ENCODE measurements around the gene CISTR. TPM values are rescaled to one million over a fixed set of nuclear protein-coding genes. Genes with fewer than 3 reads are reported as not detected.
A peak's percentile ranks its signal among the peaks of the same experiment; 100 is the strongest.

Gene CISTR
- total RNA-seq, 1 donor from 2014 or later = not detected

DNA sequence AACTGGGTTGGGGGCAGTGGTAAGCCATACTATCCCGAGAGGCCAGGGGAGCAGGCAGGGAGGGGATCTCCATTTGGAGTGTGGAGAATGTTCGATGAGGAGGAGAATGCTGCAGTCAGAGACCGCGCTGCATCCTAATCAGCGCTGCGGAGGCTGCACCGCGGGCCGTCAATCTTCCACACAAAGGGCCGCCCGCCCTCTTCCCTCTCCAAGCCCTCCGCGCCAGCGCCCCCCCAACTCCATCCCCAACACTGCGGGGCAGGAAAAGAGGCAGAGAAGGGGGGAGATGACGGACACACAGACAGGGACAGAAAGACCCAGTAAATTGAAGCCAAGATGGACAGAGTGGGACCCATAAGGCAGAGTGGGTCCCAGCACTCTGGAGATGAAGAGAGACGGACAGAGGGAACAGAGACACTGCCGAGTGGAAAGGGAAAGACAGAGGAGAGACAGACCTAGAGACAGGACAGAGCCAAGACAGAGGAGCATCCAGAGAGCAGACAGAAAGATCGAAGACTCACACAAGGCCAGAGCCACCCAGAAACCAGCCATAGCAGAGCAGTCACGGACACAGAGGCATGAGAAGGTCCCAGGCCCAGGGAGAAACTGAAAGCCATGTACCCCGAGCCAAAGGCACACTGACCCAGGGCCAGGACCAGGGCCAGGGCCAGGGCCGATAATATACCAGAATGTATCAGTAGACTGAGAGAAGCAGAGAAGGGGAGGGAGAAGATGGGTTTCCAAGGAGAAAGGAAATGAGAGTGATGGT, 3.5 kb downstream of the CISTR start:
- H3K9me3 Mint-ChIP-seq = no peaks in the 10 kb centered on the region
- no peak overlapping the region for H3K27ac Mint-ChIP-seq
- peaks cover 11% of the 10 kb centered on the region for H3K4me1 Mint-ChIP-seq (ENCODE audit: low read depth)
- peaks cover 27% of the 10 kb centered on the region for H3K27me3 Mint-ChIP-seq (ENCODE audit: insufficient read depth)
- intact Hi-C loops (cut with micrococcal nuclease) = no loop called here
- H3K4me3 Mint-ChIP-seq = no peak overlapping the region
- no peak for DNase-seq (ENCODE audit: low spot score)
- no peaks in the 10 kb centered on the region for H3K36me3 Mint-ChIP-seq (ENCODE audit: low read depth)

DNA sequence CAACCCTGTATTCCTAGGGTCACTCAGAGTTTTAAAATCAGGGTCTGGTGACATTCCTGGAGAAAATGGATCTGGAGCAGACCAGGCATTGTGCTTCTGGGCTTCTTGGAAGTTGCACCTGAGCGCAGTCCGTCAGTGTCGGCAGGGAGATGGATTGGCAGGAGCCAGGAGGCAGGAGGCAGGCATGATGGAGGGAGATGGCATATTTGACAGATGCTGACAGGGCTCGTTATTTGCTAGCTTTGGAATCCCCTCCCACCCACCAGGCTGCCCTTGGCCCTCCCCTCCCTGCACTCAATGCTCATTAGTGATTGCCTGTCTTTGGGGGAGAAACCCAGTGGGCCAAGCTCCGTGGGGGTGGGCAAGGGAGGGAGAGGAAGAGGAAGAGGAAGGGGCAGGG, 4.7 kb downstream of the CISTR start:
- intact Hi-C loops (cut with micrococcal nuclease) = no loop called here
- H3K4me1 Mint-ChIP-seq (ENCODE audit: low read depth) = peaks cover 12% of the 10 kb centered on the region

DNA sequence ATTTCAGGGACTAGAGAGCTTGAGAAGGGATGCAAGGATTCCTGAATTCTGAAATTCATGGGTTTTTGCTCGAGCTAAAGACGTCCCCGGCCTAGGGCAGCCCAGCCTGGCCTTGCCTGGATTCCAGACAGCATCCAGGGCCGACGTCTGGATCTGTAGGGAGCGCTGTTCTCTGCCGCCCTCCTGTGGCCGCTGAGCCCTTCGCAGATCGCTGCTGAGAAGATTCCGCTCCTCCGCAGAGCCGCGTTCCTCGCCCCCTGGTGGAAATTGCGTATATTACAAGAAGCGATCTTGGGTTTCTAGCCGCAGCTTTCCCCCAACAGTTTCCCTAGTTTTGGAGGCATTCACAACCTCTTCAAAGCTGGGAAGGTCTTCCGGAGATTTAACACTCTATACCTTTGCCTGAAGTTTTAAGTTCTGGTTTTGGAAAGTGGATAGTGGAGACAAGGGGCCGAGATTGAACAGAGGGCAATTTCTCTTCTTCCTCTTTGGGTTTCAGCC, 5.1 kb downstream of the CISTR start:
- intact Hi-C loops (cut with micrococcal nuclease) = loop anchor here (1.0 kb wide), 5 partner anchors 11 to 203 kb away; partner anchors contain the start of genes ATP5MC2 and CALCOCO1
- peaks cover 40% of the 10 kb centered on the region for H3K27me3 Mint-ChIP-seq (ENCODE audit: insufficient read depth)
- H3K36me3 Mint-ChIP-seq (ENCODE audit: low read depth) = no peaks in the 10 kb centered on the region
- H3K9me3 Mint-ChIP-seq = no peaks in the 10 kb centered on the region
- H3K4me3 Mint-ChIP-seq = no peak overlapping the region
- H3K4me1 Mint-ChIP-seq (ENCODE audit: low read depth) = peaks cover 12% of the 10 kb centered on the region
- peak; percentile 78 for DNase-seq (ENCODE audit: low spot score)
- no peak overlapping the region for H3K27ac Mint-ChIP-seq

More for the DNA sequence above, 4.7 kb downstream of the CISTR start:
- Mint-ChIP-seq H3K4me3 (no peak overlapping the region), H3K27me3 (ENCODE audit: insufficient read depth) (peaks cover 35% of the 10 kb centered on the region), H3K27ac (no peak overlapping the region), H3K36me3 (ENCODE audit: low read depth) (no peaks in the 10 kb centered on the region), H3K9me3 (no peaks in the 10 kb centered on the region)
- DNase-seq (ENCODE audit: low spot score) = no peak

DNA sequence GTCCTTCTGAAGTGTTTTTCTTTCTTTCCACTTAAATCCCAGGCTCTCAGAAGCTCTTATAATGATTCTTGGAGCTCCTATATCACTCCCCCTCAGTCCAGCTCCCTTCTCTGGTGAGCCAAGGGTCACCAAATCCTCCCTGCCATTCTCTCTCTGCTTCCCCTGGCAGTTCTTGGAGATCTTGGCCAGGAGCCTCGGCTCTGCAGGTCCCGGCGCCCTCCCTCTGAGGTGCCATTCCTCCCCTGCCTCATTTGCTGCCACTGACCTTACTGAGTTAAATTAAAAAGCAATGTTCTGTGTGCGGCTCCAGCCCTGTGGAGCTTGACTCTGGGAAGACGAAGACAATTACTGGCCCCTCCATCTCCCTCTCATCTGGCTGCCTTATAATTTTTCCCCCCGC, 7.0 kb downstream of the CISTR start:
- H3K27ac Mint-ChIP-seq = no peak overlapping the region
- no peaks in the 10 kb centered on the region for H3K36me3 Mint-ChIP-seq (ENCODE audit: low read depth)
- H3K27me3 Mint-ChIP-seq (ENCODE audit: insufficient read depth) = peaks cover 40% of the 10 kb centered on the region
- no peak for DNase-seq (ENCODE audit: low spot score)
- intact Hi-C loops (cut with micrococcal nuclease) = no loop called here
- H3K4me3 Mint-ChIP-seq = no peak overlapping the region
- peaks cover 12% of the 10 kb centered on the region for H3K4me1 Mint-ChIP-seq (ENCODE audit: low read depth)
- H3K9me3 Mint-ChIP-seq = no peaks in the 10 kb centered on the region

DNA sequence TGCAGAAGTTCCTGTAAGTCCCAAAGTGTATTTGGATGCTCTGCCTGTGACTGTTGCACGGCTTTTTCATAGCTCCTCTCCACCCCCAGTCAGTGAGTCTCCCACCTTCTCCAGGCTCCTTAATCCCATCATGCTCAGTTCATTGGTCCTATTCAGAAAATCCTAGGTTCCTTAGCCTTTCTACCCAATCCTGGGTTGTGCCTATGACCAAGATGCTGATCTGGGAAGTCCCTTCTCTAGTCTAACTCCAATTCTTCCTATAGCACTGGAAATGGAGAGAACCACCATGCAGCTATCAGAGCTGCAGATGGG, 7.7 kb downstream of the CISTR start:
- intact Hi-C loops (cut with micrococcal nuclease) = no loop called here
- peaks cover 47% of the 10 kb centered on the region for H3K27me3 Mint-ChIP-seq (ENCODE audit: insufficient read depth)
- DNase-seq (ENCODE audit: low spot score) = no peak
- no peaks in the 10 kb centered on the region for H3K9me3 Mint-ChIP-seq
- no peaks in the 10 kb centered on the region for H3K36me3 Mint-ChIP-seq (ENCODE audit: low read depth)
- no peak overlapping the region for H3K4me3 Mint-ChIP-seq
- peaks cover 18% of the 10 kb centered on the region for H3K4me1 Mint-ChIP-seq (ENCODE audit: low read depth)
- no peak overlapping the region for H3K27ac Mint-ChIP-seq

DNA sequence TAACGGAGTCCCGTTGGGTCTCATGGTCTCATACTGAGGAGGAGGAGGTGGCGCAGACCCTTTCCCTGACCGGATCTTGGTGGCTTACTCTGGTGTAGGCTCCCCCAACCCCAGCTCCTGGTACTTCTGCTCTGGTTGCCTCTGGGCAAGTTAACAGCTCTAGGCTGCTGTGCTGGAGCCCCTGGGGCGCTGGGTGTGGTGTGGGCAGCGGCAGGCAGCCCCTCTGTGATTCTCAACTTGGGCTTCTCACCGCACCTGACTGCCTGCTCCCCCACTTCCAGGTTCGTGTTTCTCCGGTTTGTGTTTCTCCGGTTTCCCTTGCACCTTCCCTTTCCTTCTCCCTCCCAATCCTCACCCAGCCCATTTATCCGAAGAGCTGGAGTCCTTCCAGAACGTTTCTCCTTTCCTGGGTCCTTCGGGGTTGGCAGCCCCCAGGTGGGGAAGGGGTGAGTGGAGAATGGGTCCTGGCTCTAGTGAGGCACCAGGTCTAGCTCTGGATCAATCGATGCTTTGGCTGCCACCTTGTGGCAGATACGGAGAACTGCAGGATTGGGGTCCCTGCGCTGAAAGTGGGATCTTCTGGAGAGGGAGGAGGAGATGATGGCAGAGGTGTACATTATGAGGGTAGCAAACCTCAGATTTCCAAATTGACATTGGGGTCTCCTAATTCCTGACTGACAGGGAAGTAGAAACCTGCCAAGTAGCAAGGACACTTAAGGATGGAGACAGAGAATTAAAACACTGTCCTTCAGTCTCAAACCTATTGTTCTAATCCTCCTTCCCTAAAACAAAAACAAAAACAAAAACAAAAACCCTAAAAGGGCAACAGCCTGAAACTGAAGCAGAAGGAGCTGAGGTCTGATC, 8.3 kb downstream of the CISTR start:
- DNase-seq (ENCODE audit: low spot score) = peak; percentile 50
- H3K27me3 Mint-ChIP-seq (ENCODE audit: insufficient read depth) = peaks cover 52% of the 10 kb centered on the region
- no peak overlapping the region for H3K27ac Mint-ChIP-seq
- intact Hi-C loops (cut with micrococcal nuclease) = no loop called here
- peaks cover 24% of the 10 kb centered on the region for H3K4me1 Mint-ChIP-seq (ENCODE audit: low read depth)
- peak overlapping the region; percentile 34 for H3K4me3 Mint-ChIP-seq
- H3K9me3 Mint-ChIP-seq = no peaks in the 10 kb centered on the region
- H3K36me3 Mint-ChIP-seq (ENCODE audit: low read depth) = peaks cover 2% of the 10 kb centered on the region

DNA sequence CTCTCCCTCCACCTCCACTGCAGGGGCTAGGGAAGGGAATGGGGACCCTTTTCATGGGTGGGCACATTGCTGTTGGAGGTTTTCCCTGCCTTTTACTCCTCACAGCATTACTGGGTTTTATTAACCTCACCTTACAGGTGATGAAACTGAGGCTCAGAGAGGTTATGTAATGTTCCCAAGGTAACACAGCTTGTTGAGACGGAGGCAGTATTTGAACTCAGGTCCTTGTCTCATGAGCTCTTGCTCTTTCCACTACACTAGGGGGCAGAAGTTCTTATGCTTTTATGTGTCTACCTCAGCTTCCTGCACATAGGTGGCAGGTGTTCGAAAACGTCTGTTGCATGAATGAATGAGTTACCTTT, 11.7 kb downstream of the CISTR start:
- intact Hi-C loops (cut with micrococcal nuclease) = no loop called here
- H3K27me3 Mint-ChIP-seq (ENCODE audit: insufficient read depth) = peaks cover 63% of the 10 kb centered on the region

DNA sequence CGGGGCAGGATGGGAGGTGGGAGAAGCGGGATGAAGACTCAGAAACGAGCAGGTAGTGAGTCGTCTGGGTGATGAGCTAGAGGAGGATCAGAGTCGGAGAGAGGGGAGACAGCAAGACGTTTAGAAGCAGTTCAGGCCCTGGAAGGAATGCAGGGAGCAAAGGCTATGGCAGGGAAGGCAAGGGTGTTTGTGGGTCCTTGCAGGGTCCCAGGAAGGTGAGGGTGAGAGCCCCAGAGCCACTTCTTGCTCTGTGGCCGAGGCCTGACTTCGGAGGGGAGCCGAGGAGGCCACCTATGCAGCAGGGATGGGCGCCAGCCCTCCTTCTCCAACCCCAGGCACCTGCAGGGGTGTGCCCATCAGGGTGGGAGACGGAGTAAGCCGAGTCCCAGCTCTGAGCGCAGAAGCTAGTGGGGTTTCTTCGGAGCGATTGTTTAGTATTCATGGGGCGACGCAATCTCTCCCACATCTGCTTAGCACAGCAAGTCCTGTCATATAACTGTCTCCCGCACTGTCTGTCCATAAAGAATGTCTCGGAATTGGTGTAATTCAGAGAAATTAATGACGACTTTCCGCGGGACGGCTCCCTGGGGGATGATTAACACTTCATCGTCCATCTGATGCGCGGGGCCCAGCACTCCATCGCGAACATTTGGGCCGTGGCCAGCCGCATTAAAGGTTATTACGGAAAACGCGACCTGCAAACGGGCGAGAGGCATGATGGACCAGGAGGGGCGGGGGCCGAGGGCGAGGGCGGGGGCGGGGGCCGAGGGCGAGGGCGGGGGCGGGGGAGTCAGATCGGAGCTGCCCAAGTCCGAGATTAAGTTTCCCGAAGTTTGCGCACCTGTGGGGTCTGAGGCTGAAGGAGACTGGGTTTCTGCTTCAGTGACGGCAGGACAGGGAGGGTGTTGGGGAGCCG, 12.3 kb downstream of the CISTR start:
- intact Hi-C loops (cut with micrococcal nuclease) = no loop called here
- no peak overlapping the region for H3K27ac Mint-ChIP-seq
- H3K4me3 Mint-ChIP-seq = no peak overlapping the region
- H3K27me3 Mint-ChIP-seq (ENCODE audit: insufficient read depth) = peaks cover 57% of the 10 kb centered on the region
- peaks cover 2% of the 10 kb centered on the region for H3K36me3 Mint-ChIP-seq (ENCODE audit: low read depth)
- no peaks in the 10 kb centered on the region for H3K9me3 Mint-ChIP-seq
- no peak for DNase-seq (ENCODE audit: low spot score)
- peaks cover 17% of the 10 kb centered on the region for H3K4me1 Mint-ChIP-seq (ENCODE audit: low read depth)

More for the DNA sequence above, 11.7 kb downstream of the CISTR start:
- Mint-ChIP-seq H3K27ac (no peak overlapping the region), H3K36me3 (ENCODE audit: low read depth) (peaks cover 2% of the 10 kb centered on the region), H3K4me3 (no peak overlapping the region), H3K4me1 (ENCODE audit: low read depth) (peaks cover 17% of the 10 kb centered on the region), H3K9me3 (no peaks in the 10 kb centered on the region)
- DNase-seq (ENCODE audit: low spot score) = no peak

DNA sequence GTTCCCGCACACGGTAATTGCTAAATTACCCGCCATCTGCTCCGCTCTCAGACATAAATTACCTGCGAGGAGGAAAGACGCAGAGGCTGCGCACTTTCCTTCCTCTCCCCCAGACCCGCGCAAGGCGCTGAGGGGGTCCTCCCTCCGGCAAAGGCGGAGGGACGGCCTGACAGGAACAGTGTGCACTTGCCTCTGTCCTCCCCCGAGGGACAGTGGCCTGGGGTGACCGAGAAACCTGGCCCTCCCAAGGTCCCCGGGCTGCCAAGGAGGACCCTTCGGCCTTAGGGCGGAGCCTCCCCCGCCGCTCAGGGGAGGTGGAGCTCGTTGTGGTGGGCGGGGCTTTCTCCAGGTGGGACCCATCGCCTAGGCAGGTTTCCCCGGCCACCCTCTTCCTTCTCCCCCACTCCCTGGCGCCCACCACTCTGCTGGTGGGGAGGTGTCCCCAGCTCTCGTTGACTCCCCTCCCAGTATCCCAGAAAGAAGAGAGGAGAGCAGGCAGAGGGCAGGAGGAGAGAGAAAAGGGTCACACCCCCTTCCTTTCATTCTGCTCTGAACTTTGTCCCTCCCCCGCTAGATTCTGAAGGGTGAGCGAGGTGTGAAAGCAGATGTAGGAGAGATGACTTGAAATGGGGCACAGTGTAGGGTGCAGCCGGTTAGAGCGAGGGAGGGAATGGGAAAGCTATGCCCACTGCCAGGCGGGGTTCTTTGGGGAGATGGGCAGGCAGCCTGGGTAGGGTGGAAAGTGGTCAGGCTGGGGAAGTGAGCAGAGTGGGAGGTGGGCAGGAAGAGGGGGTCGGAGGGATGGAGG, 13.2 kb downstream of the CISTR start:
- intact Hi-C loops (cut with micrococcal nuclease) = no loop called here
- Mint-ChIP-seq H3K36me3 (ENCODE audit: low read depth) (peaks cover 2% of the 10 kb centered on the region), H3K27ac (no peak overlapping the region), H3K4me1 (ENCODE audit: low read depth) (peaks cover 20% of the 10 kb centered on the region), H3K4me3 (no peak overlapping the region), H3K9me3 (no peaks in the 10 kb centered on the region), H3K27me3 (ENCODE audit: insufficient read depth) (peaks cover 56% of the 10 kb centered on the region)
- no peak for DNase-seq (ENCODE audit: low spot score)

DNA sequence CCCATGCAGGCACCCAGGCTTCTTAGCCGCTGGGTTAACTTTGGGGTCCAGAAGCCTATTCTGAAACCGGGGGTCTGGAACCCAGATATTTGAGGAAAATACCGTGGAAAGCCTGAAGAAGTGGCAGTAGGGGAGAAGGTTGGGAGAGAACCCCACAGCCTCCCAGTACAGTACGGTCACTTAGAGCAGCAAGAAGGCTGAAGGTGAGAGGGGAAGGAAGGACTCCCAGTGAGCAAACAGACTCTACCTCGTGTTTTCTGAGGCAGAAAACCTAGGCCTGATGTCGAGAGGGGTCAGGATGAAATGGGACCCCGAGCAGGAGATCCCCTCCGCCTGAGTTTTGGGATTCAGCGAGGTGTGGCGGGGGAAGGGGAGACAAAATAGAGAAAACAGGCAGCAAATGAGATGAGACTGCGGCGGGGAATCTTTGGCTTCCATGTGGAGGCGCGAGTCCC, 13.8 kb downstream of the CISTR start:
- DNase-seq (ENCODE audit: low spot score) = no peak
- H3K27me3 Mint-ChIP-seq (ENCODE audit: insufficient read depth) = peaks cover 52% of the 10 kb centered on the region
- peaks cover 2% of the 10 kb centered on the region for H3K36me3 Mint-ChIP-seq (ENCODE audit: low read depth)
- peaks cover 16% of the 10 kb centered on the region for H3K4me1 Mint-ChIP-seq (ENCODE audit: low read depth)
- intact Hi-C loops (cut with micrococcal nuclease) = no loop called here
- H3K9me3 Mint-ChIP-seq = no peaks in the 10 kb centered on the region
- H3K27ac Mint-ChIP-seq = no peak overlapping the region
- no peak overlapping the region for H3K4me3 Mint-ChIP-seq

DNA sequence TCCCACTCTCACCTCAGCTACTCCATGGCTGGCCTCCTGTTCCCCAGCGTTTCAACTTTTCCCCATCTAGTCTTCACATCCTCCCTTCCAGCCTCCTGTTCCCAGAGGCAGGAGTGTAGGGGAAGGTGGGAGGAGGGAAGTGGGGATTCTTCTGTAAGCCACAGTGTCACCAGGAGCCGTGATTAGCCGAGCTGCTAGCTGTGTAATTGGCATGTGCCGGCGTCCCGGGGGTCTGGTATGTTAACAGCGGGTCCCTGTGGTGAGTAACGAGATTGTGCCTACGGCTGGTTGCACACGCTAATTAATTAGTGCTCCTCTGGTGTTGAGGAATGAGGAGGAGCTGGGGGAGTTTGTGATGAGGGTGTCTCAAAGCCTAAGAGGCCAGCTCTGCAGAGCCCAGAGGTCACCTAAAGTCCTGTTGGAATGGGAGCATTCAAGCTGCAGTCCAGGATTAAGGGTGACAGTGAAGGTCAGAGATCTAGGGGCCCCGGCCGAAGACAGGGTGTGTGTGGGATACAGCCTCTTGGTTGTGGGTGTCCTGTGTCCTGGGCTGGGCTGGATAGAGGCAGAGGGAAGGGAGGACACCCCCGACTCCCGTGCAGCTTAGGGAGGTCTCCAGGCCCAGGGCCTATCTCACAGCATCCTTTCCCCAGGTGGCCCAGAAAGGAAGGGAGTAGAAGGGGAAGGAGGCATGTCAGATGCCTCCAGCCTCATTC, 14.5 kb downstream of the CISTR start:
- intact Hi-C loops (cut with micrococcal nuclease) = no loop called here
- no peaks in the 10 kb centered on the region for H3K9me3 Mint-ChIP-seq
- H3K27me3 Mint-ChIP-seq (ENCODE audit: insufficient read depth) = peaks cover 46% of the 10 kb centered on the region

More for the DNA sequence above, 14.5 kb downstream of the CISTR start:
- H3K27ac Mint-ChIP-seq = no peak overlapping the region
- no peak overlapping the region for H3K4me3 Mint-ChIP-seq
- DNase-seq (ENCODE audit: low spot score) = no peak
- peaks cover 16% of the 10 kb centered on the region for H3K4me1 Mint-ChIP-seq (ENCODE audit: low read depth)
- H3K36me3 Mint-ChIP-seq (ENCODE audit: low read depth) = peaks cover 2% of the 10 kb centered on the region
